ENCODE data around the gene ANXA11.

DNA sequence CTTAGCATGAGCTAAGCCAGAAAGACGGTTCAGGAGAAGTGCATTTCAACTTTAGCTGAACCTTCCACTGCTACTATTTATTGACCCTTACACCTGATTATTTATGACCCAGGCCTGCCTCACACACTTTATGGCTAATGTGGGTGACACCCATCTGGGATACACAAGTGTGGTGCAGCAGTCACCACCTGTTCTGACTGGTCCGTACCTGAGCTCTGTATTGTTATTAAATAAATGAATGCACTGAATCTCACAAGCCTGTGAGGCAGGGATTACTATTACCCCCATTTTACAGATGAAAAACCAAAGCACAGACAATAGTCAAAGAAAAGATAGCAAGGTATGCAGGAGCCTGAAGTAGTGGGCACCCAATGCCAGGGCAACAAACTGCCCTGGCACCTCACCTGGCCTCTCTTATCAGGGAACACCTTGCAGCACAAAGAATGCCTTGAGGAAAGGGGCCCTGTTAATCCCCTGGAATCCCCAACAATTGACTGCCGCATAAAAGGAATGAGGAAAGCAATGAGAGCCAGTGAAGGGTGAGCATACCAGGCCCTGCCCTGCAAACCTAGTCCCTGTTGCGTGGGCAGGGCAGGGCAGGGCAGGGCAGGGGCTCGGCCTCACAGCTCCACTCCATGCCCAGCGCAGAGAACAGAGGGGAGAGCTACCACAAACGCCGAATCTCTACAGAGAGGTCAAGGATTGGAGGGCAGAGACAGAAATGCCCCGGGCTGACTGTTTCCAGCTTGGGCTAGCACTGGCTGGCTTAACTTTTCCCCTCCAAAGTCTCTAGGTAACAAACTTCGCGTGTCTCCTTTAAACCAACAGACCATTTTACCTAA lies 1.3 kb downstream of the ANXA11 start:
- TF ChIP-seq CTCF (IDR thresholded peaks at IDR 0.05 in 2 of 3, conservative IDR thresholded peaks at IDR 0.05 in 1 of 3; ENCODE audit: borderline replicate concordance in 1 of 3, insufficient read depth in 1 of 3, low read depth in 2 of 3, low read length in 2 of 3) = no peak
- TF ChIP-seq ZFX (IDR thresholded peaks at IDR 0.05) = no peak
- TF ChIP-seq JUND (IDR thresholded peaks at IDR 0.05) = no peak
- TF ChIP-seq, protein P1, sequence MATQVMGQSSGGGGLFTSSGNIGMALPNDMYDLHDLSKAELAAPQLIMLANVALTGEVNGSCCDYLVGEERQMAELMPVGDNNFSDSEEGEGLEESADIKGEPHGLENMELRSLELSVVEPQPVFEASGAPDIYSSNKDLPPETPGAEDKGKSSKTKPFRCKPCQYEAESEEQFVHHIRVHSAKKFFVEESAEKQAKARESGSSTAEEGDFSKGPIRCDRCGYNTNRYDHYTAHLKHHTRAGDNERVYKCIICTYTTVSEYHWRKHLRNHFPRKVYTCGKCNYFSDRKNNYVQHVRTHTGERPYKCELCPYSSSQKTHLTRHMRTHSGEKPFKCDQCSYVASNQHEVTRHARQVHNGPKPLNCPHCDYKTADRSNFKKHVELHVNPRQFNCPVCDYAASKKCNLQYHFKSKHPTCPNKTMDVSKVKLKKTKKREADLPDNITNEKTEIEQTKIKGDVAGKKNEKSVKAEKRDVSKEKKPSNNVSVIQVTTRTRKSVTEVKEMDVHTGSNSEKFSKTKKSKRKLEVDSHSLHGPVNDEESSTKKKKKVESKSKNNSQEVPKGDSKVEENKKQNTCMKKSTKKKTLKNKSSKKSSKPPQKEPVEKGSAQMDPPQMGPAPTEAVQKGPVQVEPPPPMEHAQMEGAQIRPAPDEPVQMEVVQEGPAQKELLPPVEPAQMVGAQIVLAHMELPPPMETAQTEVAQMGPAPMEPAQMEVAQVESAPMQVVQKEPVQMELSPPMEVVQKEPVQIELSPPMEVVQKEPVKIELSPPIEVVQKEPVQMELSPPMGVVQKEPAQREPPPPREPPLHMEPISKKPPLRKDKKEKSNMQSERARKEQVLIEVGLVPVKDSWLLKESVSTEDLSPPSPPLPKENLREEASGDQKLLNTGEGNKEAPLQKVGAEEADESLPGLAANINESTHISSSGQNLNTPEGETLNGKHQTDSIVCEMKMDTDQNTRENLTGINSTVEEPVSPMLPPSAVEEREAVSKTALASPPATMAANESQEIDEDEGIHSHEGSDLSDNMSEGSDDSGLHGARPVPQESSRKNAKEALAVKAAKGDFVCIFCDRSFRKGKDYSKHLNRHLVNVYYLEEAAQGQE (IDR thresholded peaks at IDR 0.05; ENCODE audit: low read depth) = no peak
- TF ChIP-seq RAD21 (IDR thresholded peaks at IDR 0.05; ENCODE audit: low read depth) = no peak
- no peak for TF ChIP-seq SRF (IDR thresholded peaks at IDR 0.05; ENCODE audit: low read depth)

Data from HCT116 (cell line).